ENCODE measurements around the gene CDKN2B-AS1. TPM values are rescaled to one million over a fixed set of nuclear protein-coding genes. Genes with fewer than 3 reads are reported as not detected.

CDKN2B-AS1 gene
- polyA plus RNA-seq, 1 donor (not counting 4 experiments of a cell fraction or from before 2014, with no cell fraction given): 1.1 TPM

- TF ChIP-seq CTCF (optimal IDR thresholded peaks at IDR 0.05 in 1 of 3, IDR thresholded peaks at IDR 0.05 in 1 of 3, conservative IDR thresholded peaks at IDR 0.05 in 1 of 3; ENCODE audit: extremely low read depth in 1 of 3, insufficient read depth in 2 of 3, low read length in 3 of 3) (no peak), EZH2 (IDR thresholded peaks at IDR 0.05; ENCODE audit: low read length) (no peak)
- Histone ChIP-seq H3K4me2 (ENCODE audit: control insufficient read depth, extremely low read depth, insufficient read depth, low read depth, low read length) (peak overlapping the region; percentile 74), H2AFZ (ENCODE audit: control insufficient read depth, low read length) (peak overlapping the region; percentile 51), H3K9me3 (ENCODE audit: control insufficient read depth, low read depth, low read length) (no peaks in the 10 kb centered on the region), H3K27ac (ENCODE audit: control insufficient read depth, insufficient read depth, low read length) (peak overlapping the region; percentile 90), H3K9me1 (ENCODE audit: control insufficient read depth, extremely low read depth, insufficient read depth, low read length) (no peaks in the 10 kb centered on the region), H3K4me3 (ENCODE audit: control insufficient read depth in 2 of 3, extremely low read depth in 1 of 3, insufficient read depth in 2 of 3, low read depth in 1 of 3, low read length in 3 of 3) (peak overlapping the region in 2 of 3 experiments; percentile 36 to 46), H3K27me3 (ENCODE audit: control insufficient read depth, extremely low read depth, insufficient read depth, low read length) (no peaks in the 10 kb centered on the region), H4K20me1 (ENCODE audit: control insufficient read depth, extremely low read depth, insufficient read depth, low read length) (no peaks in the 10 kb centered on the region), H3K36me3 (ENCODE audit: control insufficient read depth in 2 of 2, extremely low read depth in 1 of 2, insufficient read depth in 2 of 2, low read length in 2 of 2) (no peaks in the 10 kb centered on the region), H3K9ac (ENCODE audit: control insufficient read depth, extremely low read depth, insufficient read depth, low read length) (peak overlapping the region; percentile 58), H3K79me2 (ENCODE audit: control insufficient read depth, insufficient read depth, low read length) (no peaks in the 10 kb centered on the region), H3K4me1 (ENCODE audit: control insufficient read depth, extremely low read depth, insufficient read depth, low read length) (peaks cover 33% of the 10 kb centered on the region)
- dilution Hi-C loops (cut with MboI; ENCODE audit: extremely low pct_ligation_motif_present, low sequenced_read_pairs): no loop called here
- FAIRE-seq (peak; percentile 98), DNase-seq (ENCODE audit: low read depth, low spot score) (no peak)
These were observed 89.9 kb downstream of the CDKN2B-AS1 start for GRCh38 chr9:22084336-22085035.

- dilution Hi-C loops (cut with MboI; ENCODE audit: extremely low pct_ligation_motif_present, low sequenced_read_pairs): no loop called here
- H3K9me3 ChIP-seq (ENCODE audit: control insufficient read depth, low read depth, low read length): no peaks in the 10 kb centered on the region
- H3K9ac ChIP-seq (ENCODE audit: control insufficient read depth, extremely low read depth, insufficient read depth, low read length): no peak overlapping the region
- DNase-seq (ENCODE audit: low read depth, low spot score): no peak
- no peak for FAIRE-seq
- H3K36me3 ChIP-seq (ENCODE audit: control insufficient read depth in 2 of 2, extremely low read depth in 1 of 2, insufficient read depth in 2 of 2, low read length in 2 of 2): no peaks in the 10 kb centered on the region
- no peaks in the 10 kb centered on the region for H3K27me3 ChIP-seq (ENCODE audit: control insufficient read depth, extremely low read depth, insufficient read depth, low read length)
- no peak overlapping the region for H2AFZ ChIP-seq (ENCODE audit: control insufficient read depth, low read length)
- TF ChIP-seq EZH2 (IDR thresholded peaks at IDR 0.05; ENCODE audit: low read length): no peak
- TF ChIP-seq CTCF (optimal IDR thresholded peaks at IDR 0.05 in 1 of 3, IDR thresholded peaks at IDR 0.05 in 1 of 3, conservative IDR thresholded peaks at IDR 0.05 in 1 of 3; ENCODE audit: extremely low read depth in 1 of 3, insufficient read depth in 2 of 3, low read length in 3 of 3): no peak
- H4K20me1 ChIP-seq (ENCODE audit: control insufficient read depth, extremely low read depth, insufficient read depth, low read length): no peaks in the 10 kb centered on the region
- H3K79me2 ChIP-seq (ENCODE audit: control insufficient read depth, insufficient read depth, low read length): no peaks in the 10 kb centered on the region
- H3K4me1 ChIP-seq (ENCODE audit: control insufficient read depth, extremely low read depth, insufficient read depth, low read length): peaks cover 25% of the 10 kb centered on the region
- no peak overlapping the region for H3K4me3 ChIP-seq (ENCODE audit: control insufficient read depth in 2 of 3, extremely low read depth in 1 of 3, insufficient read depth in 2 of 3, low read depth in 1 of 3, low read length in 3 of 3)
- H3K27ac ChIP-seq (ENCODE audit: control insufficient read depth, insufficient read depth, low read length): no peak overlapping the region
- H3K9me1 ChIP-seq (ENCODE audit: control insufficient read depth, extremely low read depth, insufficient read depth, low read length): no peaks in the 10 kb centered on the region
- H3K4me2 ChIP-seq (ENCODE audit: control insufficient read depth, extremely low read depth, insufficient read depth, low read depth, low read length): no peak overlapping the region
These were observed 93.6 kb downstream of the CDKN2B-AS1 start for GRCh38 chr9:22088053-22088716.

Data from keratinocyte (primary cell).